ENCODE measurements around the gene CRADD. TPM values are rescaled to one million over a fixed set of nuclear protein-coding genes. Genes with fewer than 3 reads are reported as not detected.

CRADD gene
- total RNA-seq, 1 experiment from 2014 or later: 10.1 TPM

DNA sequence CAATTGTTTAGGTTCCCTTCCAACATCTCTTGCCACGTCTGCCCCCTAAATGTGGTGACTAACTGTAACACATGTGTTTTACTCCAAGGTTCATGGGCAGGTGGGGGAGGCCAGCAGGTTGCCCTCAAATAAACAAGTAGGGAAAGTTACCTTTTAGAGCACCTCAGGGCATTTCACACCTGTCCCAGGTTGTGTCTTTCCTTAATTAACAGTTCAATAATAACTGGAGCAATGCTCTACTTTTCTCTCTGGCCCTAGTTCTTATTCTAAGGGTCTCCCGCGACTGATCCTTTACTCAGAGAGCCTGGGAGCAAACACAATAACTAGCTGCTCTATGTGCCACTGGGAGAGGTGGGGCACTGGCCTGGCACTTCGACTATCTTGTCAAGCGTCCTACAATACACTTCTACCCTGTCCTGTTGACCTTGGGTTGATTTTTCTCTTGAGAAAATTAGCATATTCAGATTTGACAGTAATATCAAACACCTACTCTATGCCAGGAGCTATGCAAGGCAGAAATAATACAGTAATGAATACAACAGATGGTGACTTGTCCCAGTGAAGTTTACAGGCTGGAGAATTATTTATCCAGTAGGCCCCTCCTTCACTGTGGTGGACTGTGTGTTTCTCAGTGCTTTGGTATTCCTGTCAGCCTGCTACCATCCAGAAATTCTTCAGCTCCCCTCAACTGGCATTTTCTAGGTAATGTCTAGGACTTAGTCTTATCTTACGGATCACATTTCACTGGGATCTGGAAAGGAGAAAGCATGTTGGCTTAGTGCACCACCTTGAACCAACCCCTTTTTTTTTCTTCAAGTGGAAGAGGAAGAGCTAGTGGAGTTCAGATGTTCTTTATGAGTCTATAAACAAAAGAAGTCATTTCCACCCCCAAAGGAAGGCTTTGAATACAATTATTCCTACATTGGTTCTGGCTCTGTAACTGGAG, 202.6 kb downstream of the CRADD start:
- no peaks in the 10 kb centered on the region for H3K36me3 Mint-ChIP-seq (ENCODE audit: insufficient read depth, unreplicated experiment)
- no TSS peak for BruUV-seq (replicated peaks)
- H3K4me1 Mint-ChIP-seq (ENCODE audit: low read depth, unreplicated experiment): no peaks in the 10 kb centered on the region
- H3K27me3 Mint-ChIP-seq (ENCODE audit: unreplicated experiment): no peaks in the 10 kb centered on the region
- intact Hi-C loops (cut with micrococcal nuclease; ENCODE audit: unreplicated experiment): no loop called here
- TF ChIP-seq, protein P1, sequence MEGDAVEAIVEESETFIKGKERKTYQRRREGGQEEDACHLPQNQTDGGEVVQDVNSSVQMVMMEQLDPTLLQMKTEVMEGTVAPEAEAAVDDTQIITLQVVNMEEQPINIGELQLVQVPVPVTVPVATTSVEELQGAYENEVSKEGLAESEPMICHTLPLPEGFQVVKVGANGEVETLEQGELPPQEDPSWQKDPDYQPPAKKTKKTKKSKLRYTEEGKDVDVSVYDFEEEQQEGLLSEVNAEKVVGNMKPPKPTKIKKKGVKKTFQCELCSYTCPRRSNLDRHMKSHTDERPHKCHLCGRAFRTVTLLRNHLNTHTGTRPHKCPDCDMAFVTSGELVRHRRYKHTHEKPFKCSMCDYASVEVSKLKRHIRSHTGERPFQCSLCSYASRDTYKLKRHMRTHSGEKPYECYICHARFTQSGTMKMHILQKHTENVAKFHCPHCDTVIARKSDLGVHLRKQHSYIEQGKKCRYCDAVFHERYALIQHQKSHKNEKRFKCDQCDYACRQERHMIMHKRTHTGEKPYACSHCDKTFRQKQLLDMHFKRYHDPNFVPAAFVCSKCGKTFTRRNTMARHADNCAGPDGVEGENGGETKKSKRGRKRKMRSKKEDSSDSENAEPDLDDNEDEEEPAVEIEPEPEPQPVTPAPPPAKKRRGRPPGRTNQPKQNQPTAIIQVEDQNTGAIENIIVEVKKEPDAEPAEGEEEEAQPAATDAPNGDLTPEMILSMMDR (IDR thresholded peaks at IDR 0.05; ENCODE audit: unreplicated experiment): no peak
- CTCF ChIA-PET: interaction anchor here (0.6 kb wide), 1 partner anchor 25 kb away, joined by 3 read pairs; no protein-coding TSS in a partner anchor
- peaks cover 3% of the 10 kb centered on the region for H3K9me3 Mint-ChIP-seq (ENCODE audit: low read depth, unreplicated experiment)
- H3K4me3 Mint-ChIP-seq (ENCODE audit: low read depth, unreplicated experiment): no peak overlapping the region
- no peak overlapping the region for H3K27ac Mint-ChIP-seq (ENCODE audit: unreplicated experiment)
- DNase-seq: no peak

DNA sequence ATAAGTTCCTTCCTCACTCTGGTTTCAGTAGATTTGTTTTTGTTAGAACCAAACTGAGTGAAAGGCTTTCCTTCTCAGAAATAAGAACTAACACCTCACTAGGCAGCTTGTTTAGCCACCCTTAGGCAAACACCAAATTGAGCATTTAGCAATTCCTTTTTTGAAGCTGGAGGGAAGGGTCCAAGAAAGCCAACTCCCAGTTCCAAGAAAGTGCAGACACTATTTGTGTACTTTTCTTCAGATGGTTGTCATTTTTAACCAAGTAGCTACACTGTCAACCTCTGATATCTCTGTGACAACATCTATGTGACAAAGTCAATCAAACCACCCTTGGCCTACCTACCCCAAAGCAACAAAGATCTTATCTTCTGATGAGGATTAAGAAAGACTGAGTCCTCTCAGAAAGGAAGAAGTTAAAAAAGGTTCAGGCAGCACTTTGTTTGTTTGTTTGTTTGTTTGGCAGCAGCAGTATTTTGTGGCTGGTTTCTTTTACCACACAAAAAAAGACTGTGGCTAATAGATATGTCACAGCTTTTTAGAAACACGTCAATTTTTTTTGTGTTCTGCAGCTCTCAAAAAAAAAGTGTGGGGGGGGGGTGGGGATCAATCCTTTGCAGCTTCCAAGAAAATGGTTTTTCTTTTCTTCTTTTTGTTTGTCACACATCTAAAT, 203.8 kb downstream of the CRADD start:
- no peak overlapping the region for H3K4me3 Mint-ChIP-seq (ENCODE audit: low read depth, unreplicated experiment)
- intact Hi-C loops (cut with micrococcal nuclease; ENCODE audit: unreplicated experiment): no loop called here
- CTCF ChIA-PET: no interaction called here
- no peaks in the 10 kb centered on the region for H3K36me3 Mint-ChIP-seq (ENCODE audit: insufficient read depth, unreplicated experiment)
- no peak for DNase-seq
- TF ChIP-seq, protein P1 (IDR thresholded peaks at IDR 0.05; ENCODE audit: unreplicated experiment): no peak
- no TSS peak for BruUV-seq (replicated peaks)
- H3K27ac Mint-ChIP-seq (ENCODE audit: unreplicated experiment): no peak overlapping the region
- no peaks in the 10 kb centered on the region for H3K9me3 Mint-ChIP-seq (ENCODE audit: low read depth, unreplicated experiment)
- no peaks in the 10 kb centered on the region for H3K4me1 Mint-ChIP-seq (ENCODE audit: low read depth, unreplicated experiment)
- H3K27me3 Mint-ChIP-seq (ENCODE audit: unreplicated experiment): no peaks in the 10 kb centered on the region

DNA sequence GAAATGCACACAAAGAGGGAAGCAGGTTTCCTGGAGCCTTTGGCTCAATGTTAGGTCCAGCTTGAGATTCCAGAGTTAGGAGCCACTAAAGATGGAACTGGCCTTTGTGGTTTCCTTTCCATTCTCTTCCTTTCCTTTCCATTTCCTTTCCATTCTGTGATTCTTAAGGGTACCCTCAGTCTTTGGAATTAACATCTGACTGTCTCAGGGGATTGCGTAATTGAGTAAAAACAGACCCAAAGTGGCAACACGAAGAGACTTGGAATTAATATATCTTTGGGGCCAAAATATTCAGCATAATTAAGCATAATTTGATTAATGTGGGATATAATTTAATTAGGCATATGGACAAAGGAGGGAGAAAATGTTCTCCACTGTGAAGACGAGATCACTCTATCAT, 205.6 kb downstream of the CRADD start:
- CTCF ChIA-PET: no interaction called here
- no TSS peak for BruUV-seq (replicated peaks)
- H3K4me1 Mint-ChIP-seq (ENCODE audit: low read depth, unreplicated experiment): no peaks in the 10 kb centered on the region

DNA sequence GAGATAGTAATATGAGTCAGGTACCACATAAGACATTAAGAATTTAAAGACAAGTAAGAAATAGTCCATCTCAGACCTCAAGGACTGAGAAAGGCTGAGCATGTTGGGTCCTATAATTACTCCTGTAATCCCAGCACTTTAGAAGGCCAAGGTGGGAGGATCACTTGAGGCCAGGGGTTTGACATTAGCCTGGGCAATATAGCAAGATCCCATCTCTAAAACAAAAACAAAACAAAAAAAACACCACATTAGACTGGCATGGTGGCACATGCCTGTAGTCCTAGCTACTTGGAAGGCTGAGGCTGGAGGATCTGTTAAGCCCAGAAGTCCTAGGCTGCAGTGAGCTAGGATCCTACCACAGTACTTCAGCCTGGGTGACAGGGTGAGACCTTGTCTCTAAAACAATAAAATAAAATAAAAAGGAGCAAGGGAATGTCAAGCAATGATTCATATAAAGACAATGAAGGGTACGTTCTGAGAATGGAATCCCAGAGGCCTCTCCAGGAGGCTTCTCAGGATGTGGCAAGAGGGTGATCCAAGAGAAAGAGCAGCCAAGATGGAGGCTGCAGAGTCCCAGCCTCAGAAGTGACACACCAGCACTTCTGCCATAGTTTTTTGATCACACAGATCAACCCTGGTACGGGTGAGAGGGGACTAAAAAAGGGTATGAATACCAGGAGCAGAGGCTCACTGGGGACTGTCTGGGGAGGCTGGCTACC, 206.4 kb downstream of the CRADD start:
- intact Hi-C loops (cut with micrococcal nuclease; ENCODE audit: unreplicated experiment): no loop called here
- no peaks in the 10 kb centered on the region for H3K36me3 Mint-ChIP-seq (ENCODE audit: insufficient read depth, unreplicated experiment)
- TF ChIP-seq, protein P1 (IDR thresholded peaks at IDR 0.05; ENCODE audit: unreplicated experiment): no peak
- no peak overlapping the region for H3K27ac Mint-ChIP-seq (ENCODE audit: unreplicated experiment)
- BruUV-seq (replicated peaks): no TSS peak
- no peaks in the 10 kb centered on the region for H3K27me3 Mint-ChIP-seq (ENCODE audit: unreplicated experiment)
- CTCF ChIA-PET: no interaction called here
- no peak overlapping the region for H3K4me3 Mint-ChIP-seq (ENCODE audit: low read depth, unreplicated experiment)
- DNase-seq: no peak
- no peaks in the 10 kb centered on the region for H3K4me1 Mint-ChIP-seq (ENCODE audit: low read depth, unreplicated experiment)
- H3K9me3 Mint-ChIP-seq (ENCODE audit: low read depth, unreplicated experiment): no peaks in the 10 kb centered on the region

More for the DNA sequence above, 205.6 kb downstream of the CRADD start:
- intact Hi-C loops (cut with micrococcal nuclease; ENCODE audit: unreplicated experiment): no loop called here
- H3K9me3 Mint-ChIP-seq (ENCODE audit: low read depth, unreplicated experiment): no peaks in the 10 kb centered on the region
- TF ChIP-seq, protein P1 (IDR thresholded peaks at IDR 0.05; ENCODE audit: unreplicated experiment): no peak
- DNase-seq: no peak
- H3K27me3 Mint-ChIP-seq (ENCODE audit: unreplicated experiment): no peaks in the 10 kb centered on the region
- H3K4me3 Mint-ChIP-seq (ENCODE audit: low read depth, unreplicated experiment): no peak overlapping the region
- no peaks in the 10 kb centered on the region for H3K36me3 Mint-ChIP-seq (ENCODE audit: insufficient read depth, unreplicated experiment)
- no peak overlapping the region for H3K27ac Mint-ChIP-seq (ENCODE audit: unreplicated experiment)
